Liver (tissue), 9 donors: ENCODE measurements around the gene NFAT5. TPM values are rescaled to one million over a fixed set of nuclear protein-coding genes. Genes with fewer than 3 reads are reported as not detected.

Experiments used
- DNase-seq: peaks from one replicate; pipeline ENCODE4 v3.0.0-alpha.2; 2017; ENCODE audit warnings: low spot score
- H3K27ac ChIP-seq, 2 donors: one replicate each; pipeline ENCODE4 v1.7.0; 2013; ENCODE audit warnings: inconsistent platforms in 2 of 2, low read length in 2 of 2, control low read depth in 1 of 2, low read depth in 1 of 2, mild to moderate bottlenecking in 1 of 2
- H3K27me3 ChIP-seq, 4 donors: one replicate each; pipeline versions ENCODE4 v1.6.1 to v1.7.0; 2013; ENCODE audit warnings: low read length in 3 of 4, inconsistent platforms in 1 of 4, mild to moderate bottlenecking in 1 of 4, moderate library complexity in 1 of 4; ENCODE audit not compliant: control insufficient read depth in 4 of 4, insufficient read depth in 4 of 4
- H3K36me3 ChIP-seq, 4 donors: one replicate each; pipeline versions ENCODE4 v1.6.1 to v1.7.0; 2013; ENCODE audit warnings: low read length in 3 of 4, mild to moderate bottlenecking in 3 of 4, low read depth in 1 of 4, moderate library complexity in 1 of 4; ENCODE audit not compliant: control insufficient read depth in 4 of 4, insufficient read depth in 3 of 4
- H3K4me1 ChIP-seq, 4 donors: one replicate each; pipeline versions ENCODE4 v1.6.1 to v1.7.0; 2013; ENCODE audit warnings: low read length in 3 of 4, mild to moderate bottlenecking in 3 of 4, moderate library complexity in 1 of 4; ENCODE audit not compliant: control insufficient read depth in 4 of 4, insufficient read depth in 4 of 4
- H3K4me3 ChIP-seq, 3 donors: one replicate each; pipeline versions ENCODE4 v1.6.1 to v1.7.0; 2013; ENCODE audit warnings: low read length in 3 of 3, control low read depth in 1 of 3, low read depth in 1 of 3, mild to moderate bottlenecking in 1 of 3
- H3K9ac ChIP-seq, 2 donors: one replicate each; pipeline ENCODE4 v1.7.0; 2013; ENCODE audit warnings: low read length in 2 of 2, mild to moderate bottlenecking in 2 of 2, moderate library complexity in 2 of 2, control low read depth in 1 of 2, low read depth in 1 of 2
- H3K9me3 ChIP-seq, 4 donors: one replicate each; pipeline versions ENCODE4 v1.6.1 to v1.7.0; 2013; ENCODE audit warnings: low read length in 3 of 4; ENCODE audit not compliant: control insufficient read depth in 4 of 4
- EGR1 ChIP-seq, 2 donors: IDR thresholded peaks; 2 replicates each; pipeline ENCODE4 v1.6.1; 2016 to 2018; ENCODE audit warnings: antibody characterized with exemption in 2 of 2, low read depth in 2 of 2
- FOXA1 ChIP-seq: IDR thresholded peaks from 2 replicates; pipeline ENCODE4 v1.6.1; 2016; ENCODE audit warnings: antibody characterized with exemption
- FOXA2 ChIP-seq: IDR thresholded peaks from 2 replicates; pipeline ENCODE4 v1.6.1; 2016; ENCODE audit warnings: antibody characterized with exemption
- GABPA ChIP-seq, 2 donors: IDR thresholded peaks in 1 of 2; conservative IDR thresholded peaks in 1 of 2; 2 replicates each; pipeline ENCODE4 v1.6.1; 2016; ENCODE audit warnings: antibody characterized with exemption in 2 of 2, mild to moderate bottlenecking in 1 of 2, moderate library complexity in 1 of 2
- HNF4A ChIP-seq, 2 donors: conservative IDR thresholded peaks; 2 replicates each; pipeline ENCODE4 v1.6.1; 2016; ENCODE audit warnings: antibody characterized with exemption in 2 of 2, mild to moderate bottlenecking in 2 of 2
- HNF4G ChIP-seq: IDR thresholded peaks from 2 replicates; pipeline ENCODE4 v1.6.1; 2016; ENCODE audit warnings: antibody characterized with exemption
- JUND ChIP-seq, 2 donors: IDR thresholded peaks; 2 replicates each; pipeline ENCODE4 v1.6.1; 2016; ENCODE audit warnings: antibody characterized with exemption in 2 of 2
- MAX ChIP-seq: IDR thresholded peaks from 2 replicates; pipeline ENCODE4 v1.6.1; 2016; ENCODE audit warnings: antibody characterized with exemption
- NR2F2 ChIP-seq: IDR thresholded peaks from 2 replicates; pipeline ENCODE4 v1.6.1; 2016; ENCODE audit warnings: antibody characterized with exemption
- RAD21 ChIP-seq, 2 donors: IDR thresholded peaks; 2 replicates each; pipeline ENCODE4 v1.6.1; 2016; ENCODE audit warnings: antibody characterized with exemption in 2 of 2, mild to moderate bottlenecking in 2 of 2
- REST ChIP-seq: IDR thresholded peaks from 2 replicates; pipeline ENCODE4 v1.6.1; 2016; ENCODE audit warnings: antibody characterized with exemption, mild to moderate bottlenecking
- RXRA ChIP-seq, 2 donors: IDR thresholded peaks; 2 replicates each; pipeline ENCODE4 v1.6.1; 2017 to 2018; ENCODE audit warnings: antibody characterized with exemption in 2 of 2, mild to moderate bottlenecking in 1 of 2
- SP1 ChIP-seq: IDR thresholded peaks from 2 replicates; pipeline ENCODE4 v1.6.1; 2018; ENCODE audit warnings: antibody characterized with exemption, mild to moderate bottlenecking
- TAF1 ChIP-seq: conservative IDR thresholded peaks from 2 replicates; pipeline ENCODE4 v1.6.1; 2016; ENCODE audit warnings: antibody characterized with exemption, mild to moderate bottlenecking
- YY1 ChIP-seq: IDR thresholded peaks from 2 replicates; pipeline ENCODE4 v1.6.1; 2016; ENCODE audit warnings: antibody characterized with exemption, mild to moderate bottlenecking
- WGBS: extraction: QIAGEN DNeasy Blood & Tissue Kit; methylation state at CpG from one replicate; pipeline ENCODE4 v1.1.7; 2013; 5-methylcytosine and 5-hydroxymethylcytosine counted together
- polyA plus RNA-seq, 2 donors: library from polyadenylated mRNA; stranded (reverse) in 1 of 2; unstranded in 1 of 2; fragments of 200-250 nt in 1 of 2; fragments of >200 nt in 1 of 2; fragmentation: Nextera tagmentation in 1 of 2; extraction: Ambion mirVana in 1 of 2; gene quantifications; one replicate each; pipeline versions ENCODE4 v1.2.1 to v1.2.3, GENCODE V29; 2013 to 2015
- total RNA-seq, 2 donors: library from RNA; depleted of rRNA; stranded (reverse); fragments of >200 nt; gene quantifications; one replicate each; pipeline ENCODE4 v1.2.3, GENCODE V29; 2014
- TF ChIP-seq, protein P1 (sequence below): IDR thresholded peaks from 2 replicates; pipeline ENCODE4 v1.6.1; 2016; ENCODE audit warnings: antibody characterized with exemption
- TF ChIP-seq, protein P2 (sequence below): fragments of 150-350 bp; IDR thresholded peaks from 2 replicates; pipeline ENCODE4 v1.5.1; 2017; ENCODE audit warnings: improper control_type of control experiment, low read depth, low read length; ENCODE audit not compliant: missing input control
- TF ChIP-seq, protein P3 (sequence below): IDR thresholded peaks from 2 replicates; pipeline ENCODE4 v1.6.1; 2016; ENCODE audit warnings: antibody characterized with exemption
- donor health status: healthy.
- donor health status: healthy.
- donor health status: healthy.
- donor health status: healthy.
- donor health status: healthy.

NFAT5 gene
- total and polyA plus RNA-seq, 4 donors, result 1.5 to 21.0 (median 11.2) TPM

DNA sequence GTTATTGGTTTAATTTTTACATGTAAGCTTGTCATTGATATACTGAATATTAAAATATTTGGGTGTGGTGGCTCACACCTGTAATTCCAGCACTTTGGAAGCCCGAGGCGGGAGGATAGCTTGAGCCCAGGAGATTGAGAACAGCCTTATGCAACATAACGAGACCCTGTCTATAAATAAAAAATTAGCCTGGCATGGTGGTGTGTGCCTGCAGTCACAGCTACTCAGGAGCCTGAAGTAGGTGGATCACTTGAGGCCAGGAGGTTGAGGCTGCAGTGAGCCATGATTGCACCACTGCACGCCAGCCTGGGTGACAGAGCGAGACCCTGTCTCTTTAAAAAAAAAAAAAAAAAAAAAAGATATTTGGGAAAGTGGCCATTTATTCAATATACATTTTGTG is 32.3 kb downstream of the NFAT5 start:
- 96% methylated on average over 5 of the region's 5 CpGs for WGBS
- no peaks in the 10 kb centered on the region for H3K9me3 ChIP-seq
- H3K36me3 ChIP-seq, result no peaks in the 10 kb centered on the region
- no peak overlapping the region for H3K9ac ChIP-seq
- H3K4me3 ChIP-seq, result no peak overlapping the region
- no peak for DNase-seq
- H3K27me3 ChIP-seq, result no peaks in the 10 kb centered on the region
- no peak for TF ChIP-seq JUND (IDR thresholded peaks at IDR 0.05)
- TF ChIP-seq MAX, result no peak
- TF ChIP-seq FOXA2, result no peak
- TF ChIP-seq, protein P1, sequence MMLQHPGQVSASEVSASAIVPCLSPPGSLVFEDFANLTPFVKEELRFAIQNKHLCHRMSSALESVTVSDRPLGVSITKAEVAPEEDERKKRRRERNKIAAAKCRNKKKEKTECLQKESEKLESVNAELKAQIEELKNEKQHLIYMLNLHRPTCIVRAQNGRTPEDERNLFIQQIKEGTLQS, result no peak
- TF ChIP-seq, protein P2, sequence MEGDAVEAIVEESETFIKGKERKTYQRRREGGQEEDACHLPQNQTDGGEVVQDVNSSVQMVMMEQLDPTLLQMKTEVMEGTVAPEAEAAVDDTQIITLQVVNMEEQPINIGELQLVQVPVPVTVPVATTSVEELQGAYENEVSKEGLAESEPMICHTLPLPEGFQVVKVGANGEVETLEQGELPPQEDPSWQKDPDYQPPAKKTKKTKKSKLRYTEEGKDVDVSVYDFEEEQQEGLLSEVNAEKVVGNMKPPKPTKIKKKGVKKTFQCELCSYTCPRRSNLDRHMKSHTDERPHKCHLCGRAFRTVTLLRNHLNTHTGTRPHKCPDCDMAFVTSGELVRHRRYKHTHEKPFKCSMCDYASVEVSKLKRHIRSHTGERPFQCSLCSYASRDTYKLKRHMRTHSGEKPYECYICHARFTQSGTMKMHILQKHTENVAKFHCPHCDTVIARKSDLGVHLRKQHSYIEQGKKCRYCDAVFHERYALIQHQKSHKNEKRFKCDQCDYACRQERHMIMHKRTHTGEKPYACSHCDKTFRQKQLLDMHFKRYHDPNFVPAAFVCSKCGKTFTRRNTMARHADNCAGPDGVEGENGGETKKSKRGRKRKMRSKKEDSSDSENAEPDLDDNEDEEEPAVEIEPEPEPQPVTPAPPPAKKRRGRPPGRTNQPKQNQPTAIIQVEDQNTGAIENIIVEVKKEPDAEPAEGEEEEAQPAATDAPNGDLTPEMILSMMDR, result no peak
- TF ChIP-seq FOXA1, result no peak
- TF ChIP-seq, protein P3, sequence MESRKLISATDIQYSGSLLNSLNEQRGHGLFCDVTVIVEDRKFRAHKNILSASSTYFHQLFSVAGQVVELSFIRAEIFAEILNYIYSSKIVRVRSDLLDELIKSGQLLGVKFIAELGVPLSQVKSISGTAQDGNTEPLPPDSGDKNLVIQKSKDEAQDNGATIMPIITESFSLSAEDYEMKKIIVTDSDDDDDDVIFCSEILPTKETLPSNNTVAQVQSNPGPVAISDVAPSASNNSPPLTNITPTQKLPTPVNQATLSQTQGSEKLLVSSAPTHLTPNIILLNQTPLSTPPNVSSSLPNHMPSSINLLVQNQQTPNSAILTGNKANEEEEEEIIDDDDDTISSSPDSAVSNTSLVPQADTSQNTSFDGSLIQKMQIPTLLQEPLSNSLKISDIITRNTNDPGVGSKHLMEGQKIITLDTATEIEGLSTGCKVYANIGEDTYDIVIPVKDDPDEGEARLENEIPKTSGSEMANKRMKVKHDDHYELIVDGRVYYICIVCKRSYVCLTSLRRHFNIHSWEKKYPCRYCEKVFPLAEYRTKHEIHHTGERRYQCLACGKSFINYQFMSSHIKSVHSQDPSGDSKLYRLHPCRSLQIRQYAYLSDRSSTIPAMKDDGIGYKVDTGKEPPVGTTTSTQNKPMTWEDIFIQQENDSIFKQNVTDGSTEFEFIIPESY, result no peak
- TF ChIP-seq EGR1 (IDR thresholded peaks at IDR 0.05; ENCODE audit: low read depth in 2 of 2), result no peak
- TF ChIP-seq HNF4A (conservative IDR thresholded peaks at IDR 0.05), result no peak
- TF ChIP-seq HNF4G, result no peak
- no peak for TF ChIP-seq NR2F2
- TF ChIP-seq YY1, result no peak
- no peak for TF ChIP-seq GABPA (IDR thresholded peaks at IDR 0.05 in 1 of 2, conservative IDR thresholded peaks at IDR 0.05 in 1 of 2)
- no peak for TF ChIP-seq TAF1
- no peak overlapping the region for H3K27ac ChIP-seq
- H3K4me1 ChIP-seq, result peaks cover 0 to 11% (median 2%) of the 10 kb centered on the region in 4 donors

- no peak for DNase-seq
- TF ChIP-seq SP1, result no peak
- TF ChIP-seq HNF4G, result no peak
- no peak for TF ChIP-seq RXRA (IDR thresholded peaks at IDR 0.05)
- TF ChIP-seq YY1, result no peak
- no peak for TF ChIP-seq GABPA (IDR thresholded peaks at IDR 0.05 in 1 of 2, conservative IDR thresholded peaks at IDR 0.05 in 1 of 2)
- TF ChIP-seq NR2F2, result no peak
- TF ChIP-seq MAX, result no peak
- TF ChIP-seq JUND (IDR thresholded peaks at IDR 0.05), result no peak
- no peak for TF ChIP-seq RAD21 (IDR thresholded peaks at IDR 0.05)
- no peak for TF ChIP-seq FOXA2
- no peak for TF ChIP-seq TAF1
- TF ChIP-seq, protein P2, result no peak
- no peak for TF ChIP-seq REST
- peaks cover 0 to 5% (median 0%) of the 10 kb centered on the region in 4 donors for H3K4me1 ChIP-seq
These were observed 34.0 kb downstream of the NFAT5 start for GRCh38 chr16:69599731-69600130.

More at GRCh38 chr16:69599731-69600130, 34.0 kb downstream of the NFAT5 start:
- no peaks in the 10 kb centered on the region for H3K9me3 ChIP-seq
- H3K9ac ChIP-seq, result no peak overlapping the region
- no peak overlapping the region for H3K4me3 ChIP-seq
- no peak overlapping the region for H3K27ac ChIP-seq
- H3K27me3 ChIP-seq, result no peaks in the 10 kb centered on the region
- peaks cover 0 to 1% (median 0%) of the 10 kb centered on the region in 4 donors for H3K36me3 ChIP-seq
- WGBS, result 91% methylated on average over 1 of the region's 1 CpG
